Trophoblast cell (in vitro differentiated cells and primary cell): Measurements from ENCODE around the gene SMOC2.
A peak's percentile ranks its signal among the peaks of the same experiment; 100 is the strongest.

Experiments
- DNase-seq, 2 donors: peaks; one replicate each; pipeline ENCODE4 v3.0.0-alpha.2; 2016
- H2AFZ ChIP-seq: 2 replicates; pipeline ENCODE4 v1.6.1; 2013; ENCODE audit warnings: low read length, moderate library complexity, mild to moderate bottlenecking; ENCODE audit not compliant: insufficient read depth, poor library complexity
- H2AK5ac ChIP-seq: 2 replicates; pipeline ENCODE4 v1.6.1; 2013; ENCODE audit warnings: mild to moderate bottlenecking, low read length
- H2BK120ac ChIP-seq: 2 replicates; pipeline ENCODE4 v1.6.1; 2013; ENCODE audit warnings: low read length, mild to moderate bottlenecking, moderate library complexity; ENCODE audit not compliant: insufficient read depth, poor library complexity
- H2BK12ac ChIP-seq: 2 replicates; pipeline ENCODE4 v1.6.1; 2013; ENCODE audit warnings: mild to moderate bottlenecking, low read length, moderate library complexity
- H2BK5ac ChIP-seq: 2 replicates; pipeline ENCODE4 v1.6.1; 2013; ENCODE audit warnings: low read length, low read depth, moderate library complexity, mild to moderate bottlenecking; ENCODE audit not compliant: poor library complexity
- H3K14ac ChIP-seq: 2 replicates; pipeline ENCODE4 v1.6.1; 2013; ENCODE audit warnings: mild to moderate bottlenecking, low read length
- H3K18ac ChIP-seq: 2 replicates; pipeline ENCODE4 v1.6.1; 2013; ENCODE audit warnings: mild to moderate bottlenecking, low read length
- H3K23ac ChIP-seq: 2 replicates; pipeline ENCODE4 v1.6.1; 2013; ENCODE audit warnings: low read length
- H3K27ac ChIP-seq: 2 replicates; pipeline ENCODE4 v1.5.1; 2013; ENCODE audit warnings: low read depth, mild to moderate bottlenecking, inconsistent platforms, low read length, moderate library complexity
- H3K27me3 ChIP-seq: 2 replicates; pipeline ENCODE4 v1.6.1; 2013; ENCODE audit warnings: inconsistent platforms, mild to moderate bottlenecking, low read length, moderate library complexity; ENCODE audit not compliant: insufficient read depth
- H3K36me3 ChIP-seq, 2 experiments: 1 replicate in 1 of 2; 2 replicates in 1 of 2; pipeline ENCODE4 v1.6.1; 2013; ENCODE audit warnings: low read length in 2 of 2, mild to moderate bottlenecking in 2 of 2, moderate library complexity in 1 of 2; ENCODE audit not compliant: insufficient read depth in 2 of 2, control insufficient read depth in 1 of 2
- H3K4ac ChIP-seq: 2 replicates; pipeline ENCODE4 v1.6.1; 2013; ENCODE audit warnings: low read depth, mild to moderate bottlenecking, low read length, moderate library complexity
- H3K4me1 ChIP-seq, 2 experiments: 1 replicate in 1 of 2; 2 replicates in 1 of 2; pipeline ENCODE4 v1.6.1; 2013; ENCODE audit warnings: low read length in 2 of 2, mild to moderate bottlenecking in 2 of 2, moderate library complexity in 1 of 2; ENCODE audit not compliant: insufficient read depth in 2 of 2, control insufficient read depth in 1 of 2
- H3K4me2 ChIP-seq: 2 replicates; pipeline ENCODE4 v1.6.1; 2013; ENCODE audit warnings: inconsistent platforms, mild to moderate bottlenecking, low read length, moderate library complexity
- H3K4me3 ChIP-seq: 2 replicates; pipeline ENCODE4 v1.5.1; 2013; ENCODE audit warnings: mild to moderate bottlenecking, low read depth, low read length, inconsistent platforms
- H3K79me1 ChIP-seq: one replicate; pipeline ENCODE4 v1.6.1; 2013; ENCODE audit warnings: low read length
- H3K79me2 ChIP-seq: 2 replicates; pipeline ENCODE4 v1.6.1; 2013; ENCODE audit warnings: low read length, mild to moderate bottlenecking; ENCODE audit not compliant: control insufficient read depth, insufficient read depth, poor library complexity
- H3K9ac ChIP-seq: 2 replicates; pipeline ENCODE4 v1.6.1; 2013; ENCODE audit warnings: mild to moderate bottlenecking, low read length
- H3K9me3 ChIP-seq: 2 replicates; pipeline ENCODE4 v1.6.1; 2013; ENCODE audit warnings: low read depth, mild to moderate bottlenecking, control low read depth, inconsistent platforms, low read length; ENCODE audit not compliant: insufficient read depth
- H4K12ac ChIP-seq: 2 replicates; pipeline ENCODE4 v1.6.1; 2013; ENCODE audit warnings: low read depth, mild to moderate bottlenecking, low read length, moderate library complexity
- H4K8ac ChIP-seq: 2 replicates; pipeline ENCODE4 v1.6.1; 2013; ENCODE audit warnings: low read depth, mild to moderate bottlenecking, low read length, moderate library complexity
- H4K91ac ChIP-seq: one replicate; pipeline ENCODE4 v1.6.1; 2013; ENCODE audit warnings: low read depth, mild to moderate bottlenecking, low read length, moderate library complexity
- WGBS: extraction: QIAGEN DNeasy Blood & Tissue Kit; methylation state at CpG from one replicate; pipeline ENCODE4 v1.1.7; 2013; ENCODE audit warnings: missing lambda C conversion rate; ENCODE audit not compliant: insufficient read length, insufficient coverage; ENCODE audit errors: extremely low coverage; 5-methylcytosine and 5-hydroxymethylcytosine counted together

SMOC2 gene

GRCh38 chr6:168560126-168560525 is 119.1 kb downstream of the SMOC2 start:
- H3K9ac ChIP-seq, result no peak overlapping the region
- no peak overlapping the region for H2BK120ac ChIP-seq
- H2BK5ac ChIP-seq, result no peak overlapping the region
- no peak overlapping the region for H2AFZ ChIP-seq
- no peak overlapping the region for H4K91ac ChIP-seq
- H3K14ac ChIP-seq, result no peak overlapping the region
- DNase-seq, result peak in 1 of 2 donors; percentile 70
- H3K36me3 ChIP-seq, result peaks cover 0 to 2% of the 10 kb centered on the region in 2 experiments
- no peak overlapping the region for H3K27ac ChIP-seq
- no peaks in the 10 kb centered on the region for H3K79me2 ChIP-seq
- H3K23ac ChIP-seq, result no peak overlapping the region
- no peak overlapping the region for H3K18ac ChIP-seq
- no peak overlapping the region for H4K8ac ChIP-seq
- peaks cover 3% of the 10 kb centered on the region for H3K79me1 ChIP-seq
- no CpG with 5 or more reads among the region's 6 CpGs for WGBS
- H3K4me3 ChIP-seq, result no peak overlapping the region
- H2AK5ac ChIP-seq, result no peak overlapping the region
- H3K27me3 ChIP-seq, result no peaks in the 10 kb centered on the region
- H3K4me1 ChIP-seq, result no peaks in the 10 kb centered on the region
- H3K9me3 ChIP-seq, result peaks cover 3% of the 10 kb centered on the region
- no peak overlapping the region for H2BK12ac ChIP-seq
- no peak overlapping the region for H3K4ac ChIP-seq
- H3K4me2 ChIP-seq, result no peak overlapping the region
- no peak overlapping the region for H4K12ac ChIP-seq

GRCh38 chr6:168562576-168563151 is 121.7 kb downstream of the SMOC2 start:
- Histone ChIP-seq H4K12ac (no peak overlapping the region), H3K36me3 (peaks cover 0 to 2% of the 10 kb centered on the region in 2 experiments), H3K18ac (no peak overlapping the region), H3K27me3 (no peaks in the 10 kb centered on the region), H3K79me1 (no peaks in the 10 kb centered on the region), H3K14ac (no peak overlapping the region), H3K4me1 (no peaks in the 10 kb centered on the region), H2BK5ac (no peak overlapping the region), H3K9ac (no peak overlapping the region), H3K4me3 (no peak overlapping the region), H2AK5ac (no peak overlapping the region), H3K4me2 (no peak overlapping the region), H2AFZ (no peak overlapping the region), H2BK120ac (no peak overlapping the region), H3K79me2 (no peaks in the 10 kb centered on the region), H2BK12ac (no peak overlapping the region), H3K27ac (no peak overlapping the region), H3K4ac (no peak overlapping the region), H4K91ac (no peak overlapping the region), H4K8ac (no peak overlapping the region), H3K23ac (no peak overlapping the region), H3K9me3 (peaks cover 4% of the 10 kb centered on the region)
- WGBS, result no CpG with 5 or more reads among the region's 29 CpGs
- no peak for DNase-seq

- no peak overlapping the region for H2BK5ac ChIP-seq
- H3K79me2 ChIP-seq, result no peaks in the 10 kb centered on the region
- H2BK12ac ChIP-seq, result no peak overlapping the region
- no peak overlapping the region for H4K91ac ChIP-seq
- H3K4ac ChIP-seq, result no peak overlapping the region
- H4K8ac ChIP-seq, result no peak overlapping the region
- no peak overlapping the region for H3K14ac ChIP-seq
- H3K18ac ChIP-seq, result no peak overlapping the region
- no peak overlapping the region for H2AFZ ChIP-seq
- DNase-seq, result no peak
- no peak overlapping the region for H3K4me3 ChIP-seq
- peaks cover 0 to 1% of the 10 kb centered on the region in 2 experiments for H3K36me3 ChIP-seq
- no peak overlapping the region for H3K23ac ChIP-seq
- no peaks in the 10 kb centered on the region for H3K79me1 ChIP-seq
- H3K4me1 ChIP-seq, result no peaks in the 10 kb centered on the region
- no peak overlapping the region for H3K9ac ChIP-seq
- no CpG with 5 or more reads among the region's 11 CpGs for WGBS
- H3K27me3 ChIP-seq, result no peaks in the 10 kb centered on the region
- H3K27ac ChIP-seq, result no peak overlapping the region
- H2AK5ac ChIP-seq, result no peak overlapping the region
- H2BK120ac ChIP-seq, result no peak overlapping the region
- no peak overlapping the region for H3K4me2 ChIP-seq
- no peak overlapping the region for H4K12ac ChIP-seq
- peaks cover 3% of the 10 kb centered on the region for H3K9me3 ChIP-seq
Observed at GRCh38 chr6:168563656-168564055, 122.7 kb downstream of the SMOC2 start.

GRCh38 chr6:168565112-168565511 is 124.1 kb downstream of the SMOC2 start:
- Histone ChIP-seq H3K79me1 (no peaks in the 10 kb centered on the region), H3K23ac (no peak overlapping the region), H3K4me1 (no peaks in the 10 kb centered on the region), H3K4me3 (no peak overlapping the region), H3K27me3 (no peaks in the 10 kb centered on the region), H2BK5ac (no peak overlapping the region), H2AK5ac (no peak overlapping the region), H3K79me2 (no peaks in the 10 kb centered on the region), H2AFZ (no peak overlapping the region), H3K9me3 (peaks cover 2% of the 10 kb centered on the region), H3K18ac (no peak overlapping the region), H3K14ac (no peak overlapping the region), H3K4ac (no peak overlapping the region), H2BK120ac (no peak overlapping the region), H3K4me2 (no peak overlapping the region), H4K8ac (no peak overlapping the region), H4K91ac (no peak overlapping the region), H3K9ac (no peak overlapping the region), H2BK12ac (no peak overlapping the region), H4K12ac (no peak overlapping the region), H3K36me3 (no peaks in the 10 kb centered on the region), H3K27ac (no peak overlapping the region)
- no peak for DNase-seq
- WGBS, result no CpG with 5 or more reads among the region's 4 CpGs
